IgD-negative memory B cell (primary cell): ENCODE data around the gene TPSD1. TPM values are rescaled to one million over a fixed set of nuclear protein-coding genes. Genes with fewer than 3 reads are reported as not detected.
"Not testable (repeated sequence)": the region's sequence is repeated elsewhere in the genome, so short reads cannot be mapped to it uniquely, and the experiment has no call there.

Experiments used
- H3K27ac Mint-ChIP-seq, 3 donors: one replicate each; pipeline ENCODE4 v1.8.0; 2020 to 2022; ENCODE audit warnings: mild to moderate bottlenecking in 3 of 3, mixed read lengths in 3 of 3, moderate library complexity in 1 of 3
- H3K27me3 Mint-ChIP-seq: one replicate; pipeline ENCODE4 v1.8.0; 2021; ENCODE audit warnings: mixed read lengths
- H3K36me3 Mint-ChIP-seq: one replicate; pipeline ENCODE4 v1.8.0; 2020; ENCODE audit warnings: mild to moderate bottlenecking, mixed read lengths
- H3K4me1 Mint-ChIP-seq, 3 donors: one replicate each; pipeline ENCODE4 v1.8.0; 2020 to 2022; ENCODE audit warnings: mixed read lengths in 3 of 3, mild to moderate bottlenecking in 1 of 3
- H3K4me3 Mint-ChIP-seq, 4 donors: one replicate each; pipeline ENCODE4 v1.8.0; 2020 to 2022; ENCODE audit warnings: mild to moderate bottlenecking in 4 of 4, mixed read lengths in 4 of 4, moderate library complexity in 3 of 4
- H3K9me3 Mint-ChIP-seq, 3 donors: one replicate each; pipeline ENCODE4 v1.8.0; 2020 to 2021; ENCODE audit warnings: mixed read lengths in 3 of 3, mild to moderate bottlenecking in 1 of 3
- polyA plus RNA-seq: library from polyadenylated mRNA; unstranded; fragments of 300-500 nt; fragmentation: Illumina TruSeq; gene quantifications from one replicate; pipeline ENCODE4 v1.2.3, GENCODE V29; 2021

Gene TPSD1
- polyA plus RNA-seq, 1 donor from 2014 or later = not detected

GRCh38 chr16:1228227-1228626, 27.6 kb upstream of the TPSD1 start:
- H3K36me3 Mint-ChIP-seq, H3K9me3 Mint-ChIP-seq: not testable (repeated sequence)

DNA sequence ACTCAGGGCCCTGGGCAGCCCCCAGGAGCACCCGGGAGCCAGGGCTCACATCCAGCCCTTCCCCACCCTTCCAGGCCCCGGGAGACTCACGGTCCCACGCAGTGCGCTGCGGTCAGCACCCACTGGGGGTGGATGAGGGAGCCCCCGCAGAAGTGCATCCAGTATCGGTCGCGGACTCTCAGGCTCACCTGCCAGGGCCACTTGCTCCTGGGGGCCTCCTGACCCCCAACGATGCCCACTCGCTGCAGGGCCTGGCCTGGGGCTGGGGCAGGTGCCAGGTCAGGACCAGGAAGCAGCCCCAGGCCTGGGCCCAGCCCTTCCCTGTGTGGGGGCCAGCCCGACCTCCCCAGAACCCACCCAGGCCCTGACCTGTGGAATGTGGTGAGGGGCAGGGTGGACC, 26.4 kb upstream of the TPSD1 start:
- not testable (repeated sequence) for H3K27ac Mint-ChIP-seq, H3K4me1 Mint-ChIP-seq, H3K36me3 Mint-ChIP-seq, H3K4me3 Mint-ChIP-seq, H3K9me3 Mint-ChIP-seq, H3K27me3 Mint-ChIP-seq

More at GRCh38 chr16:1228227-1228626, 27.6 kb upstream of the TPSD1 start:
- H3K4me3 Mint-ChIP-seq, H3K4me1 Mint-ChIP-seq, H3K27me3 Mint-ChIP-seq, H3K27ac Mint-ChIP-seq: not testable (repeated sequence)

DNA sequence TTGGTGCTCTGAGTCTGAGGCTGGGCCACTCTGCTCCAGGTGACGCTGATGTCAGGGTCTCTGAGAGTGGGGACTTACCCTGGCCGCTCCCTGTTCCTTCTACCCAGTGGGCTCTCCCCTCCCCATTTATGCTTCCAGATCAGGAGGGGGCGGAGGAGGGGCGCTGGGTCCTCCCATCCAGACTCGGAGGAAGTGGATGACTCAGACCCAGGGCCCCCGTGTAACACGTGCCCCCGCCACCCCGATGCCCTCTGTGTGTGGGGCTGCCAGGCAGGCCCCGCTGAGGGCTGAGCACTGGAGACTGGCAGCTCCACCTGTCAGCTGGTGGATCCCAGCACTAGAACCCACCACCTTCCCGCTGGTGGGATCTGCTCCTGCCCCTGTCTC, 25.8 kb upstream of the TPSD1 start, which contains the start of gene TPSB2:
Gene TPSB2 (minus strand): TSS at position 101 of the 387 bp plus-strand sequence. CDS start 233 bp downstream, outside the sequence.
- H3K36me3 Mint-ChIP-seq, H3K27me3 Mint-ChIP-seq, H3K4me1 Mint-ChIP-seq, H3K4me3 Mint-ChIP-seq, H3K27ac Mint-ChIP-seq, H3K9me3 Mint-ChIP-seq: not testable (repeated sequence)

DNA sequence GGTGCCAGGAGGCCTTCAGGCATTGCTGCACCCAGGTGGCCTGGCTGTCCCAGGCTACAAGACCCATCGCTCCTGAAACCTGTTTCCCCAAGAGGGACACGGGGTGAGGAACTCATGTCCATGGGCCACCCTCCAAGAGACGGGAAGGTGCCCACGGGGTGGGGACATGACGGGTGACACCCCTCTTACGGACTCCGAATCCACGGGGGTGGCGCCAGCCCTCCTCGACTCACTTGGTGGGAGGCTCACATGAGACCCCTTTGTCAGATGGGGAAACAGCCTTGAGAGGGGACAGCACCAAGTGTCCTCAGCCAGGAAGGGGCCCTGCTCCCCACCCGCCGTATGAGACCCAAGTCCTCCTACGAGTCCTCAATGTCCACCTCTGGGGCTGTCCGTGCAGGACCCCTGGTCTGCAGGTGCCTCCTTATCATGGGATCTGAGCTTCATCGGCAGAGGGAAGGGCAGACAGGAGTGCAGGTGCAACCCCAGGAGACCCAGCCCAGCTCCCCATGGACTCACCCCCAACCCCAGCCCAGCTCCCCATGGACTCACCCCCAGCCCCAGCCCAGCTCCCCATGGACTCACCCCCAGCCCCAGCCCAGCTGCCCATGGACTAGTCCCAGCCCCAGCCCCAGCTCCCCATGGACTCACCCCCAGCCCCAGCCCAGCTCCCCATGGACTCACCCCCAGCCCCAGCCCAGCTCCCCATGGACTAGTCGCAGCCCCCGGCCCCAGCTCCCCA, 25.2 kb upstream of the TPSD1 start:
- not testable (repeated sequence) for H3K27me3 Mint-ChIP-seq, H3K9me3 Mint-ChIP-seq, H3K4me1 Mint-ChIP-seq, H3K27ac Mint-ChIP-seq, H3K4me3 Mint-ChIP-seq, H3K36me3 Mint-ChIP-seq

DNA sequence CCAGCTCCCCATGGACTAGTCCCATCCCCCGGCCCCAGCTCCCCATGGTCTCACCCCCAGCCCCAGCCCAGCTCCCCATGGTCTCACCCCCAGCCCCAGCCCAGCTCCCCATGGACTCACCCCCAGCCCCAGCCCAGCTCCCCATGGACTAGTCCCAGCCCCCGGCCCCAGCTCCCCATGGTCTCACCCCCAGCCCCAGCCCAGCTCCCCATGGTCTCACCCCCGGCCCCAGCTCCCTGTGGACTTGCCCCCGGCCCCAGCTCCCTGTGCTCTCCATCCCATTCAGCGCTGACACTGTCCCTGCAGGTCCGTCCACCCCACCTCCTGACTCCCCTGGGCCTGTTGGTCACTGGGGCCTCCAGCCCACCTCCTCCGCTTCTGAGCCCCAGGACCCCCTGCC, 24.6 kb upstream of the TPSD1 start:
- H3K4me1 Mint-ChIP-seq, H3K36me3 Mint-ChIP-seq, H3K4me3 Mint-ChIP-seq, H3K9me3 Mint-ChIP-seq, H3K27me3 Mint-ChIP-seq, H3K27ac Mint-ChIP-seq: not testable (repeated sequence)

GRCh38 chr16:1232049-1232748, 23.7 kb upstream of the TPSD1 start:
- not testable (repeated sequence) for H3K36me3 Mint-ChIP-seq, H3K4me1 Mint-ChIP-seq, H3K9me3 Mint-ChIP-seq

DNA sequence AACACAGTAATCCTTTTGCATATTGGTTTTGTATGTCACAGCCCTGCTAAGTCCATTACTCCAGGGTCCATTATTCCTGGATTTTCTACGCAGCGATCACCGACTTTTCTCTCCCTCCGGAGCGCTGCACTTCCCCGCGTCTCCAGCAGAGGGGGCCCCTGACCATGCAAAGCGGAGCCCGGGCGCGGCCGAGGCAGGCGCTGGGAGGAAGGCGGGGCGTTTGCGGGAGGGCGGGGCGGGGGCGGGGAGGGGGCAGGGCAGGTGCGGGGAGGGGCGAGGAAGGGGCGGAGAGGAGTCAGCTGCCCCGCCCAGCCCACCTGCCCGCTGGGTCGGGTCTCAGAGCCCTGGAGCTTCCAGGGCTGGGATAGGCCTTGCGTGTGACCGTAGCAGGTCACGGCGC, 19.2 kb upstream of the TPSD1 start:
- H3K4me3 Mint-ChIP-seq, H3K27ac Mint-ChIP-seq, H3K27me3 Mint-ChIP-seq: not testable (repeated sequence)

More at GRCh38 chr16:1232049-1232748, 23.7 kb upstream of the TPSD1 start:
- not testable (repeated sequence) for H3K4me3 Mint-ChIP-seq, H3K27me3 Mint-ChIP-seq, H3K27ac Mint-ChIP-seq

DNA sequence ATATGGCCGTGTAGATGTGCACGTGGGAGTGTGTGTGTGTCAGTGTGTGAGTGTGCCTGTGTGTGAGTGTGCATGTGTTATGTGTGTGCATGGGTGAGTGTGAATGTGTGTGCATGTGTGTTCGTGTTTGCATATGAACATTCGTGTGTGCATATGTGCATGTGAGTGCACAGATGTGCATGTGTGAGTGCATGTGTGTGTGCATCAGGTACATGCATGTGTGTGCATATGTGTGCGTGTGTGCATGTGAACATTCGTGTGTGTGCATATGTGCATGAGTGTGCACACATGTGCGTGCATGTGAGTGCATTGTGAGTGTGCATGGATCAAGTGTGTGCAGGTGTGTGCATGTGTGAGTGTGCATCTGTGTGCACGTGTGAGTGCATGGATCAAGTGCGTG, 17.9 kb upstream of the TPSD1 start:
- Mint-ChIP-seq H3K4me1 (peaks cover 0 to 2% (median 0%) of the 10 kb centered on the region in 3 donors), H3K27me3 (peaks cover 1% of the 10 kb centered on the region), H3K9me3 (peaks cover 0 to 2% (median 2%) of the 10 kb centered on the region in 3 donors), H3K27ac (no peak overlapping the region), H3K4me3 (no peak overlapping the region), H3K36me3 (no peaks in the 10 kb centered on the region)

More for the DNA sequence above, 19.2 kb upstream of the TPSD1 start:
- H3K9me3 Mint-ChIP-seq, H3K4me1 Mint-ChIP-seq, H3K36me3 Mint-ChIP-seq: not testable (repeated sequence)

GRCh38 chr16:1238909-1239308, 17.0 kb upstream of the TPSD1 start:
- H3K4me1 Mint-ChIP-seq, H3K36me3 Mint-ChIP-seq, H3K27me3 Mint-ChIP-seq, H3K27ac Mint-ChIP-seq, H3K9me3 Mint-ChIP-seq: not testable (repeated sequence)
- peak overlapping the region in 2 of 4 donors; percentile 58 to 84 for H3K4me3 Mint-ChIP-seq

GRCh38 chr16:1239575-1239974, 16.3 kb upstream of the TPSD1 start:
- H3K4me3 Mint-ChIP-seq, H3K27me3 Mint-ChIP-seq, H3K27ac Mint-ChIP-seq, H3K9me3 Mint-ChIP-seq, H3K36me3 Mint-ChIP-seq, H3K4me1 Mint-ChIP-seq: not testable (repeated sequence)

GRCh38 chr16:1240436-1240835, 15.4 kb upstream of the TPSD1 start, which contains the start of gene TPSAB1:
Gene TPSAB1 (plus strand): TSS chr16:1240705. CDS start chr16:1240939, 234 bp downstream.
- not testable (repeated sequence) for H3K4me1 Mint-ChIP-seq, H3K4me3 Mint-ChIP-seq

GRCh38 chr16:1241081-1241480, 14.8 kb upstream of the TPSD1 start:
- H3K4me1 Mint-ChIP-seq, H3K27ac Mint-ChIP-seq, H3K4me3 Mint-ChIP-seq, H3K9me3 Mint-ChIP-seq, H3K36me3 Mint-ChIP-seq, H3K27me3 Mint-ChIP-seq: not testable (repeated sequence)

More at GRCh38 chr16:1240436-1240835, 15.4 kb upstream of the TPSD1 start, which contains the start of gene TPSAB1:
- H3K27me3 Mint-ChIP-seq, H3K36me3 Mint-ChIP-seq, H3K27ac Mint-ChIP-seq, H3K9me3 Mint-ChIP-seq: not testable (repeated sequence)

DNA sequence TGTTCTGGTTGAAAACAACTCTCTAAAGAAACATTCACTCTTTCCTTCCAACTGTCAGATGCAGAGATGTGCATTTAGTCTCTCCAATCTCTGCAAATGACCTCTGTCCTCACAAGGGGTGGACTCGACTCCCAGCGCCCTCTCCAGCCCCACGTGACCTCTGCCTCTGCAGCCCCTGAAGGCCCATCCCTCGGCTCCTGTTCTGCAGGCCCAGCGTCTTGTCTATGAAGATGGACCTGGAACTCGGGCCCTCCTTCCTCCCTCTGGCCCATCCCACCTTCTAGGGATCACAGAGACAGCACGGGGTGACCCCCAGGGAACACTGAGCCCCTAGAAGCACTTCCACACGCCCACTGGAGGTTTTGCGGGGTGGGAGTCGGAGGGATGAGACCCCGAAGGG, 12.5 kb upstream of the TPSD1 start:
- not testable (repeated sequence) for H3K9me3 Mint-ChIP-seq, H3K4me1 Mint-ChIP-seq, H3K27ac Mint-ChIP-seq, H3K4me3 Mint-ChIP-seq, H3K27me3 Mint-ChIP-seq, H3K36me3 Mint-ChIP-seq

- H3K4me1 Mint-ChIP-seq, H3K36me3 Mint-ChIP-seq, H3K9me3 Mint-ChIP-seq, H3K27me3 Mint-ChIP-seq, H3K27ac Mint-ChIP-seq, H3K4me3 Mint-ChIP-seq: not testable (repeated sequence)
Observed at GRCh38 chr16:1243907-1244850, 11.7 kb upstream of the TPSD1 start.

DNA sequence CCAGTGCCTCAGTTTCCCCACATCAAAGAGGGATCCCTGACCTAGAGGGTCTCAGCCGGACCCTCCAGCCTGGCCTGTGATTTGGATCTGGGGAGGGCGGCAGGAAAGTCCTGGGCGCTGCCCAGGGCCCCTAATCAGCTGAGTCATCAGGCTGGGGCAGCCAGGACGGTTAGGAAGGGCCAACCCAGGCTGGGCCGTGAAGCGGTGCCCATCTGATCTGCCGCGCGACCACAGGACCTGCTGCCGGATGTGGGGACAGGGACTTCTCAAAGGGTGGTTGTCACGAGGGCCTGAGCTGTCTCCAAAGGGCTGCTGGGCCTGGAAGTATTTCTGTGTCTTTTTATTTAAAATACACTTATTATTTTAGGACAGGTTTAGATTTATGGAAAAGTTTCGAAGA, 11.0 kb upstream of the TPSD1 start:
- H3K27me3 Mint-ChIP-seq = no peaks in the 10 kb centered on the region
- no peak overlapping the region for H3K4me3 Mint-ChIP-seq
- H3K27ac Mint-ChIP-seq = no peak overlapping the region

More for the DNA sequence above, 11.0 kb upstream of the TPSD1 start:
- Mint-ChIP-seq H3K36me3 (no peaks in the 10 kb centered on the region), H3K4me1 (no peaks in the 10 kb centered on the region), H3K9me3 (peaks cover 0 to 4% (median 0%) of the 10 kb centered on the region in 3 donors)
